Measurements from ENCODE around the gene GRHPR.

GRHPR gene

DNA sequence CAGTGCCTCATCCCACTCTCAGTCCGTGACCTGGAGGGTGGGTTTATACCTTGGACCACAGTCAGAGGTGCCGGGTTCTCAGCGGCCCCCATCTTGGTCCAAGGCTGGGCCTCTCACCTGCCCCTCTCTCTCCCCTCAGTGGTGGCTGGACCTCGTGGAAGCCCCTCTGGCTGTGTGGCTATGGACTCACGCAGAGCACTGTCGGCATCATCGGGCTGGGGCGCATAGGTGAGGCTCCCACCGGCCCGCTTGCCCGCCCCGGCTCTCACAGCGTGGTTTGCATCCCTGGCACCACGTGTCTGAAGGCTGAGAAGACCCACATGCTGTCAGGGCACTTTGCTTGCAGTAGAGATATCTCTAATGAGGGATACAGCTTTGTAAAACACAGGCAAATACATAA, 5.8 kb downstream of the GRHPR start:
- H3K4me3 ChIP-seq (ENCODE audit: low read depth, low read length) = no peak overlapping the region
- TF ChIP-seq POLR2A (IDR thresholded peaks at IDR 0.05; ENCODE audit: extremely low read depth, insufficient read length) = no peak
- TF ChIP-seq, protein P1, sequence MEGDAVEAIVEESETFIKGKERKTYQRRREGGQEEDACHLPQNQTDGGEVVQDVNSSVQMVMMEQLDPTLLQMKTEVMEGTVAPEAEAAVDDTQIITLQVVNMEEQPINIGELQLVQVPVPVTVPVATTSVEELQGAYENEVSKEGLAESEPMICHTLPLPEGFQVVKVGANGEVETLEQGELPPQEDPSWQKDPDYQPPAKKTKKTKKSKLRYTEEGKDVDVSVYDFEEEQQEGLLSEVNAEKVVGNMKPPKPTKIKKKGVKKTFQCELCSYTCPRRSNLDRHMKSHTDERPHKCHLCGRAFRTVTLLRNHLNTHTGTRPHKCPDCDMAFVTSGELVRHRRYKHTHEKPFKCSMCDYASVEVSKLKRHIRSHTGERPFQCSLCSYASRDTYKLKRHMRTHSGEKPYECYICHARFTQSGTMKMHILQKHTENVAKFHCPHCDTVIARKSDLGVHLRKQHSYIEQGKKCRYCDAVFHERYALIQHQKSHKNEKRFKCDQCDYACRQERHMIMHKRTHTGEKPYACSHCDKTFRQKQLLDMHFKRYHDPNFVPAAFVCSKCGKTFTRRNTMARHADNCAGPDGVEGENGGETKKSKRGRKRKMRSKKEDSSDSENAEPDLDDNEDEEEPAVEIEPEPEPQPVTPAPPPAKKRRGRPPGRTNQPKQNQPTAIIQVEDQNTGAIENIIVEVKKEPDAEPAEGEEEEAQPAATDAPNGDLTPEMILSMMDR (IDR thresholded peaks at IDR 0.05; ENCODE audit: low read depth, low read length) = no peak
- TF ChIP-seq MYC (IDR thresholded peaks at IDR 0.05; ENCODE audit: low read depth, low read length) = no peak
- TF ChIP-seq, protein P2, sequence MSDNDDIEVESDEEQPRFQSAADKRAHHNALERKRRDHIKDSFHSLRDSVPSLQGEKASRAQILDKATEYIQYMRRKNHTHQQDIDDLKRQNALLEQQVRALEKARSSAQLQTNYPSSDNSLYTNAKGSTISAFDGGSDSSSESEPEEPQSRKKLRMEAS (IDR thresholded peaks at IDR 0.05; ENCODE audit: low read depth, low read length) = no peak
- no peak for DNase-seq (ENCODE audit: low read depth)

DNA sequence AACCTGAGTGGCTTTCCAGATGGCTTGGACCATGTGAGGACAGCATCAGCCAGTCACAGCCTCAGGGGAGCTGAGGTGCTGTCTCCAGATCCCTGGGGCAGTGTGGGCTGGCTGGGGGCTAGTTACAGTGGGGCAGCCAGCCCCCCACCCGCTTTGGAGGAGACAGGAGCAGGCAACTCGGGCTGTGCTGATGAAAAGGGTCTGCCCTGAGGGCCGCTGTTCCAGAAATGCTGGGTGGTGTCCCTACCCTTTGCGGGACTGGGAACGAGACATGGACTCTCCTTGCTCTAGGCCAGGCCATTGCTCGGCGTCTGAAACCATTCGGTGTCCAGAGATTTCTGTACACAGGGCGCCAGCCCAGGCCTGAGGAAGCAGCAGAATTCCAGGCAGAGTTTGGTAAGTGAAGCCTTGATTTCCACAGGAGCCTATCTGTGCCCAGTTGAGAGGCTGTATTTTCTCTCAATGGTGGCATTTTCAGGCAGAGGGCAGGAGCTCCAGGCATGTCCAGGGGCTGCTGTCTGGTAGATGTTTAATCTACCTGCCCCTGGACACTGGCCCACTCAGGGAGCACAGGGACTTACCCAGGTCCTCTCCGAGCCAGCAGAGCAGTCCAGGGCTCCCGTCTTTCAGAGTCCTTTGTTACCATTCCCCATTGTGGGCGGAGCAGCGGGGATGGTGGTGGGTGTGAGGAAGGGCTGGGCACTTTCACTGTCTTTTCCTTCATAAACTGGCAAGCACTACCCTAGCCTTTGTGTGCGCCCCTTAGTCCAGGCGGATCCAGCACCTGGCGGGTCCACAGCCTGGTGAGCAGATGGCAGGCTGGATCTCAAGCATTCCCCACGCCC, 7.2 kb downstream of the GRHPR start:
- H3K4me3 ChIP-seq (ENCODE audit: low read depth, low read length) = no peak overlapping the region
- TF ChIP-seq MYC (IDR thresholded peaks at IDR 0.05; ENCODE audit: low read depth, low read length) (no peak), POLR2A (IDR thresholded peaks at IDR 0.05; ENCODE audit: extremely low read depth, insufficient read length) (no peak)
- TF ChIP-seq, protein P2 (IDR thresholded peaks at IDR 0.05; ENCODE audit: low read depth, low read length) = no peak
- TF ChIP-seq, protein P1 (IDR thresholded peaks at IDR 0.05; ENCODE audit: low read depth, low read length) = no peak
- no peak for DNase-seq (ENCODE audit: low read depth)

DNA sequence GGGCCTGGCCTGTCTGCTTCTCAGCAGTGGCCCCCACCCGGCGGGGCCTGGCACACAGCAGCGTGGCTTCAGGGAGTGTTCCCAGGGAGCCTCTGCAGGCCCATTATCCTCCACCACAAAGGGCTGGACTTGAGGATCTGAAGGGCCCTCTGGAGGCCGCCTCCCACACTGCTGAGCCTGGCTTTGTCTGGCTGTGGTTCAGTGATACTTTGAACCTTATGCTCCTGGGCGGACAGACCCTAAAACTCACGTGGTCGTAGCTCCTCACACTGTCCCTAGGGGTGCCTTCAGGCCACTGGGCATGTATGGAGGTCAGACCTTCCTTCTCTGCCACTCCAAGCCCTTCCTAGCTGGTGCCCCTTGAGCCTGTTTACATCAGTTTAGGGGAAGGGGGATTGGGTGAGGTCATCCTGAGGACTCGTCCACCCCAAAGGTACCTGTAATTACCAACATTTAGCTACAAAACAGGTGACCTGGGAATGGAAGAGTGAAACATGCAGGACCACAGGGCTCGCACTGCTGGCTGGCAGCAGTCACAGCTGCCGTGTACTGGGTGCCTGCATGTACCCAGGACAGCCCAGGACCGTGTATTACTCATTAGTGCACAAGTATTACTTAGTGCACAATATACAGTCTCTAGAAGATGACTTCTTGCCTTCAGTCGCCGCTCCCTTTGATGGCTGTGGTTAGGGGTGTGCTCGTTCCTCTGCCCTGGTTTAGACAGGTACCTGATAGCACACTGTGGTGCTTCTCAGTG, 8.5 kb downstream of the GRHPR start:
- TF ChIP-seq, protein P1 (IDR thresholded peaks at IDR 0.05; ENCODE audit: low read depth, low read length) = peak; percentile 5
- no peak for TF ChIP-seq MYC (IDR thresholded peaks at IDR 0.05; ENCODE audit: low read depth, low read length)
- DNase-seq (ENCODE audit: low read depth) = peak; percentile 40
- H3K4me3 ChIP-seq (ENCODE audit: low read depth, low read length) = no peak overlapping the region

DNA sequence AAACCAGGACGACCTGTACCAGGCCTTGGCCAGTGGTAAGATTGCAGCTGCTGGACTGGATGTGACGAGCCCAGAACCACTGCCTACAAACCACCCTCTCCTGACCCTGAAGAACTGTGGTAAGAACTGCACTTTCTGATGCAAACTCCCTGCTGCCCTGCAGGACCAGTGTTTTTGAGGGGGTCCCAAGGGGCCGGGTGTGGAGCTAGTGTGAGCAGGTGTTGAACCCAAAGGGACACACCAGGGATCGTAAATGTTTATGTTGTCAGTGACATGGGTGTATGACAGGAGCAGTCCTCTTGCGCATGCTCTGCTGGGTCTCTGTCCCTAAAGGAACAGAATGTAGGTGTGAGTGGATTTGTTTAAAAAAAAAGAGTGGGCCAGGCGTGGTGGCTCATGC, 9.5 kb downstream of the GRHPR start:
- DNase-seq (ENCODE audit: low read depth) = no peak
- no peak overlapping the region for H3K4me3 ChIP-seq (ENCODE audit: low read depth, low read length)
- TF ChIP-seq, protein P2 (IDR thresholded peaks at IDR 0.05; ENCODE audit: low read depth, low read length) = no peak
- TF ChIP-seq, protein P1 (IDR thresholded peaks at IDR 0.05; ENCODE audit: low read depth, low read length) = no peak
- TF ChIP-seq POLR2A (IDR thresholded peaks at IDR 0.05; ENCODE audit: extremely low read depth, insufficient read length) (no peak), MYC (IDR thresholded peaks at IDR 0.05; ENCODE audit: low read depth, low read length) (no peak)

DNA sequence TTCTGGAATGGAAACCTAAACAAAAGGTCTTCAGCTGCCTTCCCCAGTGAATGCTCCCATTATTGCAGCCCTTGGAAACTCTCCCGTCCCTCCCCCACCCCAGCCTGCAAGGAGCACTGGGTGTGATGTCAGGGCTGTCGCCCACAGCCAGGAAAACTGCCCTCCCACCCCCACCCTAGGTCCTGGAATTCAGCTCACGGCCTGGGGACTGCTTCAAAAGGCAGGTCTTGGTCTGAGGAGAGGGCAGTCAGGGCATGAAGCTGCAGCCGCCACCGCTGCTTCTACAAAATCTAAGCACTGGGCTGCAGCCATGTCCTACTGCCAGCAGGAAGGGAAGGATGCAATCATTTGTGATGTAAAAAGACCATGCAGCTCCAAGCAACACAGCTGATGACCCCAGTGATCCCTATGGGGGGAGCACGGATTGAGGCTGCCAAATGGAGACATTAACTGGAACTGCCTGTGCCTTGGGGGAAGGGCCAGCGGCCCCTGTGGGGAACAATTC, 11.4 kb downstream of the GRHPR start:
- no peak for DNase-seq (ENCODE audit: low read depth)
- H3K4me3 ChIP-seq (ENCODE audit: low read depth, low read length) = no peak overlapping the region
- TF ChIP-seq, protein P2 (IDR thresholded peaks at IDR 0.05; ENCODE audit: low read depth, low read length) = no peak
- TF ChIP-seq, protein P1 (IDR thresholded peaks at IDR 0.05; ENCODE audit: low read depth, low read length) = no peak
- no peak for TF ChIP-seq POLR2A (IDR thresholded peaks at IDR 0.05; ENCODE audit: extremely low read depth, insufficient read length)
- TF ChIP-seq MYC (IDR thresholded peaks at IDR 0.05; ENCODE audit: low read depth, low read length) = no peak
